ENCODE measurements around the gene MCRIP2. TPM values are rescaled to one million over a fixed set of nuclear protein-coding genes. Genes with fewer than 3 reads are reported as not detected.

Gene MCRIP2, protein sequence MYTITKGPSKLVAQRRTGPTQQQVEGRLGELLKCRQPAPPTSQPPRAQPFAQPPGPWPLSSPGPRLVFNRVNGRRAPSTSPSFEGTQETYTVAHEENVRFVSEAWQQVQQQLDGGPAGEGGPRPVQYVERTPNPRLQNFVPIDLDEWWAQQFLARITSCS
- total RNA-seq (2021; fragmentation: NEBNext Ultra II Directional; extraction: Animal tissue kit (Norgen Biotek cat#: 25700)): 10 to 100 TPM; 18.8 to 30.8 (median 24.2) TPM
- long read RNA-seq, transcript MCRIP2-201 (5 exons, 946 nt): major isoform, 21 of 35 reads
- long read RNA-seq, transcript MCRIP2-203 (6 exons, 1,050 nt): minor isoform, 7 of 35 reads
- long read RNA-seq, partial matches to known transcripts: 1 of 35 reads
- long read RNA-seq, other reads (novel, unspliced or antisense): 4 of 35 reads

DNA sequence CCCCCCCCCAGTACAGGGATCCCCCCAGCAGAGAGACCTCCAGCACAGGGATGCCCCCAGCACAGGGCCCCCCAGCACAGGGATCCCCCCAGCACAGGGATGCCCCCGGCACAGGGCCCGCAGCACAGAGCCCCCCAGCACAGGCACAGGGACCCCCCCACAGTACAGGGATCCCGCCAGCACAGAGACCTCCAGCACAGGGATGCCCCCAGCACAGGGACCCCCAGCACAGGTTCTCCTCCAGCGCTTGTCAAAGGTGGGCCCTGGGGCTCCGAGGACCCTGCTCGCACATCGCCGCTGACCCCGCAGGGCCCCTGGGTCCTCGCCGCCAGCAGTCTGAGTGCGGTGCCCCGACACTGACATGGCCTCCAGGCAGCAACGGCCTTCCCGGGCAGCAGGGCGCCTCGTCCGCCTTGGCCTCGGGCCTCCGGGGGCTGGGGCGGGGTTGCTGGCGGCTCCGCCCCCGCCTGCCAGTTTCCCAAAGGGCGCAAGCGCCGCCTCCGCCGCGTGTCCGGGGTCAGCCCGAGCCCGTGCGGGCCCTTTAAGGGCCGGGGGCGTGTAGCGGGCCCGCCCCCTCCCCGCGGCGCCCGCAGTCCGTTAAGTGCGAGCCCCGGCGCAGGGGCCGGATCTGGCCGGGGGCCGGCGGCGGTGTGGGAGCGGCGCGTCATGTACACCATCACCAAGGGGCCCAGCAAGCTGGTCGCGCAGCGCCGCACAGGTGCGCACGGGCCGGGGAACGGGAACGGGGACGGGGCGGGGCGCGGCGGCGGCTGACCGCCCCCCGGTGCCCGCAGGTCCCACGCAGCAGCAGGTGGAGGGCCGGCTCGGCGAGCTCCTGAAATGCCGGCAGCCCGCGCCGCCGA is at the start of gene MCRIP2:
Gene MCRIP2 (plus strand): TSS at position 503 of the 863 bp plus-strand sequence. CDS start 164 bp downstream, at position 667.
- H3K27ac Mint-ChIP-seq: peak within 1 kb of the TSS; percentile 38
- TF ChIP-seq, protein P1, sequence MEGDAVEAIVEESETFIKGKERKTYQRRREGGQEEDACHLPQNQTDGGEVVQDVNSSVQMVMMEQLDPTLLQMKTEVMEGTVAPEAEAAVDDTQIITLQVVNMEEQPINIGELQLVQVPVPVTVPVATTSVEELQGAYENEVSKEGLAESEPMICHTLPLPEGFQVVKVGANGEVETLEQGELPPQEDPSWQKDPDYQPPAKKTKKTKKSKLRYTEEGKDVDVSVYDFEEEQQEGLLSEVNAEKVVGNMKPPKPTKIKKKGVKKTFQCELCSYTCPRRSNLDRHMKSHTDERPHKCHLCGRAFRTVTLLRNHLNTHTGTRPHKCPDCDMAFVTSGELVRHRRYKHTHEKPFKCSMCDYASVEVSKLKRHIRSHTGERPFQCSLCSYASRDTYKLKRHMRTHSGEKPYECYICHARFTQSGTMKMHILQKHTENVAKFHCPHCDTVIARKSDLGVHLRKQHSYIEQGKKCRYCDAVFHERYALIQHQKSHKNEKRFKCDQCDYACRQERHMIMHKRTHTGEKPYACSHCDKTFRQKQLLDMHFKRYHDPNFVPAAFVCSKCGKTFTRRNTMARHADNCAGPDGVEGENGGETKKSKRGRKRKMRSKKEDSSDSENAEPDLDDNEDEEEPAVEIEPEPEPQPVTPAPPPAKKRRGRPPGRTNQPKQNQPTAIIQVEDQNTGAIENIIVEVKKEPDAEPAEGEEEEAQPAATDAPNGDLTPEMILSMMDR (IDR thresholded peaks at IDR 0.05): no peak
- 0 out of 2 replicates have a peak, but pooled peaks cover 2% of the 10 kb centered on the region for H3K9me3 Mint-ChIP-seq
- no peaks in the 10 kb centered on the region for H3K36me3 Mint-ChIP-seq (ENCODE audit: low read depth)
- no peaks in the 10 kb centered on the region for H3K4me1 Mint-ChIP-seq (ENCODE audit: low read depth)
- DNase-seq: peak; percentile 56
- peaks cover 7% of the 10 kb centered on the region for H3K27me3 Mint-ChIP-seq (ENCODE audit: insufficient read depth)
- peak within 1 kb of the TSS; percentile 82 for H3K4me3 Mint-ChIP-seq

- Mint-ChIP-seq H3K27ac (no peak overlapping the region), H3K36me3 (ENCODE audit: low read depth) (peaks cover 12% of the 10 kb centered on the region)
- DNase-seq: no peak
These were observed 49.6 kb upstream of the MCRIP2 start for GRCh38 chr16:591892-592517.

DNA sequence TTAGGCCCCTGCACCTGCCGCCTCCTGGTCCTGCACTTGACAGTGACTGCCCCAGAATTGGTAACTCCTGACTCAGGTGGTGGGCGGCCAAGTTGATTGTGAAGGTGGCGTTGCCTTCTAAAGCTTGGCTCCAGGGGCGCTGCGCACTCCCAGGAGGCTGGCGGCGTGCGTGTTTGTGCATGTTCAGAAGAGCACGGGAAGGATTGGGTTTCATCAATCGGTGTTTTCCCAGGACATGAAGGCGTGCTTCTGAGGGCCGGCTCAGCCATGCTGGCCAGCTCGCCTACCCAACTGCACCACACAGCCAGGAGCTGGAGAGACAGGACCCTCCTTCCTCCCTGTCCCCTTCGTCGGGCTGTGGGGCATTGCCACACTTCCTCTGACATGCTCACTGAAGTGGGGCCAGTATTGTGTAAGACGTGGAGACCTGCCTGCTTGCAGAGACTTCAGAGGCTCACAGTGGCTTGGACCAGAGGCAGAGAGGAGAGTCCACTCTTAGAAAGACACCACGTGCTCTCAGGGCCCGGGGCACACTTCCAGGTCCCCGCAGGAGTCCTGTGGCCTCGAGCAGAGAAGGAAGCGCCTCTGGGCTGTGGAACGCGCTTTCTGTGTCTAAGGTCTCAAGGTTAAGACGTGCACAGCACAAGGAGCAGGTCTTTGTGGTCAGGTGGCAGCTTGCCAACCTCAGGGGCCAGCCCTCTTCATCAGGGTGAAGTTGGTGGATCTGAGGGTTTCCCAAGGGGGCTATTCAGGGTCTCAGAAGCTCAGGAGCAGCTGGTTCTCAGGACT is 48.9 kb upstream of the MCRIP2 start:
- Mint-ChIP-seq H3K27ac (no peak overlapping the region), H3K9me3 (no peaks in the 10 kb centered on the region), H3K4me3 (no peak overlapping the region), H3K4me1 (ENCODE audit: low read depth) (peaks cover 19% of the 10 kb centered on the region), H3K27me3 (ENCODE audit: insufficient read depth) (peaks cover 5% of the 10 kb centered on the region), H3K36me3 (ENCODE audit: low read depth) (peaks cover 9% of the 10 kb centered on the region)
- TF ChIP-seq, protein P1 (IDR thresholded peaks at IDR 0.05): no peak
- no peak for DNase-seq

More at GRCh38 chr16:591892-592517, 49.6 kb upstream of the MCRIP2 start:
- Mint-ChIP-seq H3K27me3 (ENCODE audit: insufficient read depth) (peaks cover 7% of the 10 kb centered on the region), H3K4me1 (ENCODE audit: low read depth) (peaks cover 25% of the 10 kb centered on the region), H3K4me3 (peak overlapping the region; percentile 91), H3K9me3 (no peaks in the 10 kb centered on the region)
- TF ChIP-seq, protein P1 (IDR thresholded peaks at IDR 0.05): no peak

DNA sequence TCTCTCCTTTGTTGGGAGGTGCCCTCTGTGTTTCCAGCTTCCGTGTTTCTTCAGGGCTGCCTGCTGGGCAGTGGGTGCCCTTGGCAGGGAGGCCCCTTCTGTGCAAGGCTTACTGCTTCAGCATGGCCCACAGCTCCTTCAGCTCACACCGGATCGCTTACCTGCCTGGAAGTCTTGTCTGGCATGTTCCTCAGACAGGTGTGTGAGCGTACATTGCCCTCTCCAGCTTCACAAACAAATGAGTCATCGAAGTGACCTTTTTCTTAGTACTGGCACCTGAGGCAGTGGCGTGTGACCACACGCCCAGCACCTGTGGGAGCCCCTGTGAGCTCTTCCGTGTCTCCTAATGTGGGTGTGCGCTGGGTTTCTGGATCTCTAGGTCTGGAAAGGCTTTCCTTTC is 48.2 kb upstream of the MCRIP2 start:
- H3K27ac Mint-ChIP-seq: no peak overlapping the region
- H3K4me1 Mint-ChIP-seq (ENCODE audit: low read depth): peaks cover 18% of the 10 kb centered on the region
- H3K36me3 Mint-ChIP-seq (ENCODE audit: low read depth): peaks cover 9% of the 10 kb centered on the region
- TF ChIP-seq, protein P1 (IDR thresholded peaks at IDR 0.05): no peak
- H3K27me3 Mint-ChIP-seq (ENCODE audit: insufficient read depth): peaks cover 5% of the 10 kb centered on the region
- no peak overlapping the region for H3K4me3 Mint-ChIP-seq
- DNase-seq: no peak
- no peaks in the 10 kb centered on the region for H3K9me3 Mint-ChIP-seq

GRCh38 chr16:593807-594206 is 47.8 kb upstream of the MCRIP2 start:
- peaks cover 18% of the 10 kb centered on the region for H3K4me1 Mint-ChIP-seq (ENCODE audit: low read depth)
- H3K27me3 Mint-ChIP-seq (ENCODE audit: insufficient read depth): peaks cover 5% of the 10 kb centered on the region
- H3K27ac Mint-ChIP-seq: no peak overlapping the region
- peaks cover 9% of the 10 kb centered on the region for H3K36me3 Mint-ChIP-seq (ENCODE audit: low read depth)
- no peak overlapping the region for H3K4me3 Mint-ChIP-seq
- no peaks in the 10 kb centered on the region for H3K9me3 Mint-ChIP-seq
- no peak for DNase-seq
- TF ChIP-seq, protein P1 (IDR thresholded peaks at IDR 0.05): no peak

Data from HFFc6 (cell line).